HG03460 (cell line): Measurements from ENCODE around the gene NEFH.

Experiments used
- ATAC-seq: cut with Tn5 transposase; IDR thresholded peaks from one replicate; pipeline ENCODE4 v1.9.1; 2021; ENCODE audit not compliant: unreplicated experiment

NEFH gene

DNA sequence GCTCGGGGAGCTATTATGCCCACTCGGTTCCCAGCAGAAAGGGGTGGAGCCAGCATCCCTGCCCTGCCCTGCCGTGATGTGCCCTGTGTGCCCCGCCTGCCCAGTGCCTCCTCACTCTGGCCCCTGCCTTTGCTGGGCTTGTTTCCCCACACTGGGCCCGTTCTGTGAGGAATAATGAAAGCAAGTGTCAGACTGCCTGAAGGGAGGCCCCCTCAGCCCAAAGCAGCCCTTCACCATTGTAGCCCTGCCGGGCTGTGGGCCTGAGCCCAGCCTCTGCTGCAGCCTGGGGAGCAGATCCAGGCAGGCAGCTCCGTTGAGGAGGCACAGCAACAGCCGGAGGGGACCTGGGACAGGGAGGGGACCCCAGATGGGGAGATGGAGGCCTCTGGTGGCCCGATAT is 20.2 kb upstream of the NEFH start:
- no peak for ATAC-seq

DNA sequence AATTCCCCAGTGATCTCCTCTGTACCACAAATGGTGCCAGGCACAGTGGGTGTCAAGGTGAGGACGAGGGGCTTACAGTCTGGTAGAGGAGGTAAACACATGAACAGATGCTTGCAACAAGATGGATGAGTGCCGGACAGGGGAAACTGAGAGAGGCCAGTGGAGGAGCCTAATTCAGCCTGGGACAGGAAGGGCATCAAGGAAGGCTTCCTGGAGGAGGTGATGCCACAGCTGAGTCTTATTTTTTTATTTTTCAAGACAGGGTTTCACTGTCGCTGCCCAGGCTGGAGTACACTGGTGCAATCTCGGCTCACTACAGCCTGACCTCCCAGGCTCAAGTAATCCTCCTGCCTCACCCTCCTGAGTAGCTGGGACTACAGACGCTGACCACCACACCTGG is 18.8 kb upstream of the NEFH start:
- no peak for ATAC-seq

DNA sequence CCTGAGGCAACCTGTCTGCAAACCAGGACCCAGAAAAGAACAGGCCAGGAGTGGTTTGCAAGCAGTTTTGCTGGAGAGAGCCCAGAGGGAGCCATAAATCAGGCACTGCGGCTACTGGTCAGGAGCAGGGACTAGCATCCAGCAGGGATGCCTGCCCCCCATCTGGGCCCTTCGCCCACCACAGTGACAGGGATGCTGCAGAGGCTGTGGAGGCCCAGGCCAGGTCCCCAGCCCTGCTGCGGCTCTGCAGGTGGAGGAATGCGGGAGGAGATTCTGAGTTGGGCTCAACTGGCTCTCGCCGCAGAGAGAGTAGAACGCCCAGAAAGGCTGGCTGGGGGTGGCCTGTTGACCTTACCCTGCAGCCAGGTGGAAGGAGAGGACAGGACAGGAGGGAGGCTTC is 16.4 kb upstream of the NEFH start:
- no peak for ATAC-seq

DNA sequence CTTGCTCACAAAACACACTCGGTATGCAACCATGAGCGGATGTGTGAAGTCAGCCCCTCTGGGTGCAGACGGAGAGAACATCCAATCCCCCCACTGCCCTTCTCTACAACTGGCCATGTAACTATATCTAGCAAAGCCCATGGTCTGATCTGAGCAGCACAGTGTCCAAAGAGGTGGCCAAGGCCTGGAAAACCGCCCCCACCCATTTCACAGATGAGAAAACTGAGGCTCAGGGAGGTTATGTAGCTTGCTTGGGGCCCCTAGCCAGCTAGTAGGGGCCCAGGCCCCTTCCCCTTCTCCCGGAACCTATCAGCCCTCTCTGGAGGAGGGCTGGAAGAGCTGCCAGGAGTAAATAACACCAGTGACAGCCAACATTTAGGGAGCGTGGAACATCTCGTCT is 15.4 kb upstream of the NEFH start:
- no peak for ATAC-seq

DNA sequence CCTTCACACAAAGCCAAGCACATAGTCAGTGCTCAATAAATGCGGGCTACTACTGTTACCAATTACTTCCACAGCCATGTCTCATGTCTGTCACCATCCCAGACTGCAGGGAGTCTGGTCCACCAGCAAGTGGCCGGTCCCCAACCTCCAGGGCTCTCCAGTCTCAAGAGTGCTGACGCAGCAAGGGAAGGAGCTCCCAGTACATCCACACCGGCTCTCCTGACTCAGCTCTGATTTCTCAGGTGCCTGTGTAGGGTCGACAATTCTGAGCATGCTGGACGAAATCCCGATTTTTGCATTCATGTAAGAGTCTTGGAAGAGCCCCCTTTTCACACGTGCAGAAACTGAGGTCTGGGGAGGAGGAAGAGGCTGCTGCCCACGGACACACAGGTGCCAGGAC is 10.3 kb upstream of the NEFH start:
- no peak for ATAC-seq

- no peak for ATAC-seq
Observed at GRCh38 chr22:29470159-29470855, 9.7 kb upstream of the NEFH start.

DNA sequence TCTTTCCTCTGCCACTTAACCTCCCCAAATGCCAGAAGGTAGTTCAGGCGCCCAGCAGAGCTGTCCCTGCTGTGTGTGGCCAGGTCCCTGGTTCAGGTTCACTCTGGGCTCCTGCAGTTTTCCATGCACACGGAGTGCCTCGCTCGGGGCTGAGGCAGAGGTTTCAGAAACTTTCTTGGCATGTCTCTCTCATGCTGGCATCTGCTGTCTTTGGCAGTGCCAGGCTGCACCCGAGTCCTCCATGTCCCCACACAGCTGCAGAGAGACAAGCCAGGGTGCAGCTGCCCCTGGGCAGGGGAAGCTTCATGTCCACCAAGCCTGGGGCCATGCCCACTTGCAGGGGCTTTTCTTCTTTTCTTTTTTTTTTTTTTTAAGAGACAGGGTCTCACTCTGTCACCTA is 7.0 kb upstream of the NEFH start:
- ATAC-seq: no peak

DNA sequence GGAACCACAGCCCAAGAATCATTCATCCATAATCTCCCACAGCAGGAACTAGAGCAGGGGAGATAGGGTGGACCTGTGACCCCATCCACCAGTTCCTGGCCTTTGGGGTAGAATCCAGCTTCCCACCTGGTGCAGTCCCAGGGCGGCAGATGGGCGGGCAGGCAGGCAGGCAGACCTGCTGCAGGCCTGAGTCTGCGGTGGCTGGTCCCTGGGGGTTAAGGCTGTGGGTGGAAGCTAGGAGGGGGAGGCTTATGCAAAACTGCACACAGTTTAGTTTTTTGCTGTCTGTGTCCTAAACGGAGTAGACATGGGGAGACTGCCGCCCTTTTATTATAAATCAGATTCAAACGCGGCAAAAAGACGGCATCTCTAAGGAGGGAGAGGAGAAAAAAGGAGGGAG is 4.5 kb upstream of the NEFH start:
- ATAC-seq: peak; percentile 61

DNA sequence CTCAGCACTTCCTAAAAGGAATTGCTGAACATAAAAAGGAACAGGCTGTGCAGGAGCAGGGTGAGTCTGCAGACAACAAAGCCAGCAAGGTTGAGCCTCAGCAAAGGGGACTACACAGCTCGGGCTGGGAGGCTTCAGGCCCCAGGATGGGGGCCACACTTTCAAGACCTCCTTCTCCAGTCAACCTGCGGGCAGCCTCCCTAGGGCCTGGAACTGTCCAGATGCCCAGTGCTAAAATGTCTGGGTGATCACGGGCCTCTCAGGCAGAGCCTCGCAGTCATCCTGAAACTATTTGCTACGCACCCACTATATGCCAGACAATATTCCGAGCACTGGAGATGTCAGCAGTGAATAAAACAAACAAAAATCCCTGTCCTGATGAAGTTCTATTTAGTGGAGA is 3.9 kb upstream of the NEFH start:
- ATAC-seq: no peak

DNA sequence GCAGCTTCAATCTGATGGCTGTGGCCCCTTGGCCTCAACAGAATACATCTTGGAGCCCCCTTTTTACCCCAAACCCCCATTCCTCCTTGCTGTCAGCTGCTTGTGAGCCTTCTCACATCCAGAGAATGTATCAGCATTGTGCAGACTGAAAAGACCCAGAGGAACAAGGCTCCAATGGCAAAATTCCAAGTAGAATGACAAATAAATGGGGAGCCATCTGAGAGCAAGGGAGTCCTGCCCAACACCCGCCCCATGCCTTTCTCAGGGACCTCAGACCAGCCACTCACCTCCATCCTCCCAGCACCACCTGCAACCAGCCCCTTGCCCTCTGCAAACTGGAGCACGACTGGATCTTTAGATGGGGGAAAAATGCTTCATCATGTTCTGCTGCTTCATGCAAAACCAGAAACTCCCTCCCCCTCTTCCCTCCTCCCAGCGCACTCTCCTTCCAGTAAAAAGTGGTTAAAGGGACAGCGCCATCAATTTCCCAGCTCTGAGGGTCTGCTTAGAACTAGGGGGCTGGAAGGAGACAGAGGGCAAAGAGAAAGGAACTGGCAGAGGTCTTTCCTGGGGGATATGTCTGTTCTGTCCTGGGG is 2.2 kb upstream of the NEFH start:
- no peak for ATAC-seq

DNA sequence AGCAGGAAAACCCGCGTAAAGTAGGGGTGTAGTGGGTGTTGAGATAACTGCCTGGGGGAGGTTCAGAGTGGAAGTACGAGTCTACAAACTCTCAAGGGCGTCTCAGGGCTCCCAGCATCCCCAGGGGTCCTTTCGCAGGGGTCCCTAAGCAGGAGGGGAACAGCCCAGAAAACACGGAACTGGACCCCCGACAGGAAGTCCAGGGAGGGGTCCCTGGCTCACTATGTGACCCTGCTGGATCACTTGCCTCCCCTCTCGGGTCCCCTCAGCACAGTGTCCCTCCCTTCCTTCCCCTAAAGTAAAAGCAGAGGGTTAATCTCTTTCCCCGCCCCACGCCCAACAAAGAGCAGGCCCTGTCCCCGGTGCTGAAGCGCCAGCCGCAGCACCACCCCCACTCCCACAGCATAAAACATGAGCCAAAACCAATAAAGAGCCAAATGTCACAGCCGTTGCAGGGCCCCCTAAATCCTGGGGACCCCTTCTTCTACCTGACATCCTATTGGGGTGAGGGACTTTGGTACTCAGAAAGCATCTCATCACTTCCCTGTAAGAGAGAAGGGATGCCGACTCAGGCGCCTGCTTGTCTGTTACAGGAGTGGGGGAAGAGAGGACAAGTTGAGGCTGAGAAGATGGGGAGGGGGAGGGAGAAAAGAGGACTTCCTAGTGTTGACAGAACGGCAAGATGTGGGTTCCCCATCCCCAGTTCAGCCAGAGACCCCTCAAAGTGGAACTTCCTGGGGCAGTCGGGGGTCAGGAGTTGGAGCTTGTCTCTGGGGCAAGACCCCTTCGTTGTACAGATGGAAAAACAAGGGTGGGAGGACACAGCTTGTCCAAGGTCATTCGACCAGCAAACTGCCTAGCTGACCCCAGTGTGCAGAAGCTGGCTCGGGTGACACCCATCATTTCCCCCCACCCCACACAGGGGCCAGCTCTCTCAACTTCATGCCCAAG is 1.4 kb upstream of the NEFH start:
- no peak for ATAC-seq

DNA sequence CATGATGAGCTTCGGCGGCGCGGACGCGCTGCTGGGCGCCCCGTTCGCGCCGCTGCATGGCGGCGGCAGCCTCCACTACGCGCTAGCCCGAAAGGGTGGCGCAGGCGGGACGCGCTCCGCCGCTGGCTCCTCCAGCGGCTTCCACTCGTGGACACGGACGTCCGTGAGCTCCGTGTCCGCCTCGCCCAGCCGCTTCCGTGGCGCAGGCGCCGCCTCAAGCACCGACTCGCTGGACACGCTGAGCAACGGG is 169 bp downstream of the NEFH start:
- ATAC-seq: no peak

GRCh38 chr22:29480512-29481264 is 670 bp downstream of the NEFH start:
- no peak for ATAC-seq

- ATAC-seq: no peak
Observed at GRCh38 chr22:29481265-29482000, 1.4 kb downstream of the NEFH start.

- ATAC-seq: no peak
Observed at GRCh38 chr22:29482253-29482652, 2.2 kb downstream of the NEFH start.

DNA sequence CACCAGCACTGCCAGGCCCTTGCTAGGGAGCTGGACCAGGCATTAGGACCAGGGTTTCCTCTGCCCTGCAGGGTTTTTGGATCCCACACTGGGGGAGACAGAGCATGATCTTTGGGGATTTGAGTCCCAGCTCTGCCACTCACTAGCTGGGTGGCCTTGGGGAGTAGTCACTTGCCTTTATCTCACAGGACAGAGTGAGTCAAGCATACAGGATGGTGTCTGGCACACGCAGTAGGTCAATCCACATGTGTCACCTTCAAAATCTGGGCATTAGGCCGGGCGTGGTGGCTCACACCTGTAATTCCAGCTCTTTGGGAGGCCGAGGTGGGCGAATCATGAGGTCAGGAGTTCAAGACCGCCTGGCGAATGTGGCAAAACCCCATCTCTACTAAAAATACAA is 2.7 kb downstream of the NEFH start:
- ATAC-seq: no peak

DNA sequence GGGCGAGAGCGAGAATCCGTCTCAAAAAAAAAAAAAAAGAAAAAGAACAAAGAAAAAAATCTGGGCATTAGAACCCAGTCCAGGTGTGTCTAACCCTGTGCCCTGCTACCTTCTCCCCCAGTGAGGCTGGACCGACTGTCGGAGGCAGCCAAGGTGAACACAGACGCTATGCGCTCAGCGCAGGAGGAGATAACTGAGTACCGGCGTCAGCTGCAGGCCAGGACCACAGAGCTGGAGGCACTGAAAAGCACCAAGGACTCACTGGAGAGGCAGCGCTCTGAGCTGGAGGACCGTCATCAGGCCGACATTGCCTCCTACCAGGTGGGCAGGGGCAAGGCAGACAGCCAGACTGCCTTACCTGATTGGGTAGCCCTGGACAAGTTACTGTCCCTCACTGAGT is 3.2 kb downstream of the NEFH start:
- ATAC-seq: no peak

DNA sequence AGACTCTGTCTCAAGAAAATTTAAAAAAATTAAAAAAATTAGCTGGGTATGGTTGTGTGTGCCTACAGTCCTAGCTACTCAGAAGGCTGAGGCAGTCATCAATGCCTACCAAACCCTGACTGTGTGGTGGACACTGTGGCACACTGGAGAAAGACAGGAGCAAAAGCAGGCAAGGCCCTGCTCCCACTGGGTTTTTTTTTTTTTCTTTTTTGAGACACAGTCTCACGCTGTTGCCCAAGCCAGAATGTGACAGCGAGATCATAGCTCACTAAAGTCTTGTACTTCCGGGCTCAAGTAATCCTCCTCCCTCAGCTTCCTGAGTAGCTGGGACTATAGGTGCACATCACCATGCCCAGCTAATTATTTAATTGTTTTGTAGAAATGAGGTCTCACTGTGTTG is 4.6 kb downstream of the NEFH start:
- ATAC-seq: no peak

GRCh38 chr22:29485448-29485847 is 5.4 kb downstream of the NEFH start:
- ATAC-seq: no peak

DNA sequence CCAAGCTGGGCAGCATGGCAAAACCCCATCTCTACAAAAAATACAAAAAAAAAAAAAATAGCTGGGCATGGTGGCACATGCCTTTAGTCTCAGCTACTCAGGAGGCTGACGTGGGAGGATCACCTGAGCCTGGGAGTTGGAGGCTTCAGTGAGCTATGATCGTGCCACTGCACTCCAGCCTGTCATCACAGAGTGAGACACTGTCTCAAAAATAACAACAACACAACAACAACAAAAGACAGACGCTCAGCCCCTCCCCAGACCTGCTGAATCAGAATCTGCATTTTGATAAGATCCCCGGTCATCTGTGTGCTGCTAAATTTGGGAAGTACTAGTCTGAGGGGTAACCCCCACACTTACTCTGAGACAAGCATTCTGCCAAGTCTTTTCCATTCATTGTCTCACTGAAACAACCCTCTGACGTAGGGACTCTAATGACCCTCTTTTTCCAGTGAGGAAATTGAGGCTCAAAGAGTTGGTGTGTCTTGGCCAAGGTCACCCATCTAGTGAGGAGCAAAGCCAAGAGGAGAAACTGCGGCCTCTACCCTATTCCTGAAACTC is 7.5 kb downstream of the NEFH start:
- ATAC-seq: no peak
